Activated T-cell treated with anti-CD3 and anti-CD28 coated beads, Interleukin-2, amount 50 U/mL, for 1 hour (primary cell): ENCODE results near the gene MPI.
"Not testable (repeated sequence)": the region's sequence is repeated elsewhere in the genome, so short reads cannot be mapped to it uniquely, and the experiment has no call there.

ENCODE experiments used
- DNase-seq: peaks from one replicate; pipeline ENCODE4 v3.0.0-alpha.2; 2020

MPI gene

DNA sequence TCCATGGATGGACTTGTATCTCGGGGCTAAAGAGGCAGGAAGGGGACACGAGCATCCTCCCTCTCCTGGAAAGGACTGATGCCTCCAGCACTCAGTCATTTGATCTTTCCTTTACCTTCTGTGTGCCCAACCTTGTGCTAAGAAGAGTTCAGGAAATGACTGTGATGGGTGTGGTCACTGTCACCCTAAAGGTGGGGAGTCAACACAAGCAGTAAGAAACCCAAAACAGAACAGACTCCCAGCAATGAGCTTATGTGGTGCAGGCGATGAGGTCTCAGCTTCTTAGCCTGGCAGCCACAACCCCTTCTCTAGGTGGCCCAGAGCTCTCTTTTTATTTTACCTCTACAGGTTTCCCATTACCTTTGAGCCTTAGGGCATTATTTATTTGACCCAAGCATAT is 3.8 kb downstream of the MPI start:
- DNase-seq, result no peak

DNA sequence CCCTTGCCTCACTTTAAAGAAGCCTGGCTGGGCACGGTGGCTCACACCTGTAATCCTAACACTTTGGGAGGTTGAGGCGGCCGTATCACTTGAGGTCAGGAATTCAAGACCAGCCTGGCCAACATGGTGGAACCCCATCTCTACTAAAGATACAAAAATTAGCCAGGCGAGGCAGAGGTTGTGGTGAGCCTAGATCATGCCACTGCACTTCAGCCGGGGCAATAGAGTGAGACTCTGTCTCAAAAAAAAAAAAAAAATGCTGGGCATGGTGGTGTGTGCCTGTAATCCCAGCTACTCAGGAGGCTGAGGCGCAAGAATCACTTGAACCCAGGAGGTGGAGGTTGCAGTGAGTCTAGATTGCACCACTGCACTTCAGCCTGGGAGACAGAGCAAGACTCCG is 4.5 kb downstream of the MPI start:
- DNase-seq, result not testable (repeated sequence)

DNA sequence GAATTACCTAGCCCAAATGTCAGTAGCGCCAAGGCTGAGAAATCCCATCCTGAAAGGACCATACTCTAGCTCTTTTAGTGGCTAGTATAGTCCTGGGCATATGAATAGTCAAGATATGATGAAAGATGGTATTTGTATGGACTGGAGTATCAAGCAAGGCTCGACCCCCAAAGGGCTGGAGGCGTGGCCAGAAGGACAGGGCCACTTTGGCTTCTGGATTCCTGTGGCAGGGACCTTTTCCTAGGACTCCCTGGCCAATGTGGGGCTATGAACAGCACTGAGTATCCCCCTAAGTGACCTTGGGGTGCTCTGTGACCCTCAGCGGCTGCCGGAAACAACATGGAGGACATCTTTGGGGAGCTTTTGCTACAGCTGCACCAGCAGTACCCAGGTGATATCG is 6.0 kb downstream of the MPI start:
- DNase-seq, result no peak

DNA sequence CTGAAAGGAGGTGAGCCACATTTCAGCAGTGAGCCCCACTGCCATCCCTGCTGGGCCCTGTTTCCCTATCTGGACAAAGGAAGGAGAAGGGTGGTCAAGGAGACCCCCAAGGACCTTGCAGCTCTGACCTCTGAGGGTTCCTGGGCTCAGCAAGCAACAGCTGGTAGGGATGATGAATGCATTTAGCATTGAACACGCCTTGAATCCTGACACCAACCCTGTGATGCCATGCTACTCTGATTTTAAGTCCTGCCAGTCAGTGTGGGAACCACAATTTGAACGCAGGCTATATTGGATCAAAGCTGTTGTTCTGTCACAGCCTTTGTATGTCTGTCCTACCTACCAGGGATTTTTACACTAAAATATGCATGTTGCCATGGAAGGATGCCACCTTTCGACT is 6.5 kb downstream of the MPI start:
- DNase-seq, result no peak

DNA sequence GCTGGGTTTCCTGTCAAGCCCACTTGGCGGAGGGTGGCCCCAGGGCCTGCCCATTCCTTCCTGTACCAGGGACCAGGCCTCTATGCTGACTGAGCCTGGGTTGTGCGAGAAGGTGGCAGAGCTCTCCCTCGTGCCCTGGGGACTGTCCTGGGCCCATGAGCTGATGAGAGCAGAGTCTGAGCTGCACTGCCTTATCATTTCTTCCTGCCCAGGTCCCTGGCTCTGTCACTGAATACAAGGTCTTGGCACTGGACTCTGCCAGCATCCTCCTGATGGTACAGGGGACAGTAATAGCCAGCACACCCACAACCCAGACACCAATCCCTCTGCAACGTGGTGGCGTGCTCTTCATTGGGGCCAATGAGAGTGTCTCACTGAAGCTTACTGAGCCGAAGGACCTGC is 7.5 kb downstream of the MPI start:
- no peak for DNase-seq

DNA sequence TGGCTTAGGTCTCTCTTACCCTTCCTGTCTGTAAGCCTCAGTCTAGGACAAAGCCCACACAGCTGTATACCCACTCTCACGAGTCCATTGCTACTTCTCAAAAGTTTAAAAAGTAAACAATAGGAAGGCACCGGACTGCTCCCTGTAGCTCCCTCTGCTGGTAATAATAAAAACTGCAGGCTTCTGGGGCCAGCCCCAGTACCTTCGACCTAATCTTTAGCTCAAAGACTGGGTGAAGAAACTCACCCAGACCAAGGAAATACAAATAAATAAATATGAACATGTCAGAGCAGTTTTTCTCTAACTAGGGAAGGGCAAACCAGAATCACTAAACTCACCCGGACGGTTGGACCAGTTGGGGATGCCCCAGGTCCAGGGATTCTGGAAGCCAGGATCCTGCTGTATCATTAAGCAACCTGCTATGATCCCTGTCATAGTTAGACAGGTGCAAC is 11.8 kb downstream of the MPI start:
- DNase-seq, result peak; percentile 67

DNA sequence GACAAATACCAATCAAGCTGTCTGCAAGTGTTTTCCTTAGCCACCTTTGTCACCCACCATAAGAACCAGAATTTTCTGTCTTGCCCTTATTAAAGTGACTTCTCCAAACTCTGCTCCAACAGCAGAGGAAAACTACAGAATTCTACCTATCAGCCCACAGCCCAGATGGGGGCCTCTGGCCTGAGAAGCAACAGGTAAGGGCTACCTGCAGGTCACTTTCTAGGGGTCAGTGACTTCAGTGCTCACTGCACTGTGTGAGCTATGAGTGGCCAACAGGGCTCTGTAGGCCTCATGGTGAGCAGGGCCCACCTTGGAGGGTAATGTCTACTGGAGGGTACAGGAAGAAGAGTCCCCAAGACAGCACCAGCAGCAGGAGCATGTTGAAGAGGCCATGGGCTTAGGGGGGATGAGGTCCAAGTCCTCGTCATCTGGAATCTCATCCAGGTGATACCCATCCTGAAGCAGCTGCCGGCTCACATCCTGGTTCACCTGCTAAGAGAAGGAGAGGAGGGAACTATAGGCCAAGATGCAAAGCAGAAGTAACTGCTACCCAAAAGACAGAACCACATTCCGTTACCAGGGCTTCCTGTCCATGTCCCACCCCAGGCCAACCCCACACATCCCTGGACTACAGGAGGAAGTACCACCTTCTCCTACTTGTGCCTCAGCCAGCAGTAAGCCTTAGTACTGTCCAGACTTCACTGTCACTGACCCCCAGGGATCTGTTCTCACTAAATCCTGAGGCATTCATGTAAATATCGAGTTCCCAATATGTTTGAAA is 12.6 kb downstream of the MPI start:
- no peak for DNase-seq

DNA sequence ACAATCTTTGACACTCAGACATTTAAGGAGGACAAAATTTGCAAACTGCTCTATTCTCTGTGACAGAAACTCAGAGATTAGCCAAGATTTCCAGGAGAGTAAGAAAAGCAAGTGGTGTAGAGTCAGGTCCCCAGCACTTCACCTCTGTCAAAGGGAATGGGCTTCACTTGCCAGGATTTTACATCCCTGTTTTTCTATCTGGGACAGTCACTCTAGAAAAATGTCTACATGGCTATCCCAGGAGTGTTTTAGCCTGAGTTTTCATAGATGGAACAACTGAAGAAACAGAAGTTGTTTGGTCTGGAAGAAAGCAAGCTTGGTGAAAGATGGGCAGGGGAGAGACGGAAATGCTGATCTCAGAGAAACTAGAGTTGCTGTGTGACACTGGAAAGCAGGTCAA is 13.8 kb downstream of the MPI start:
- no peak for DNase-seq

DNA sequence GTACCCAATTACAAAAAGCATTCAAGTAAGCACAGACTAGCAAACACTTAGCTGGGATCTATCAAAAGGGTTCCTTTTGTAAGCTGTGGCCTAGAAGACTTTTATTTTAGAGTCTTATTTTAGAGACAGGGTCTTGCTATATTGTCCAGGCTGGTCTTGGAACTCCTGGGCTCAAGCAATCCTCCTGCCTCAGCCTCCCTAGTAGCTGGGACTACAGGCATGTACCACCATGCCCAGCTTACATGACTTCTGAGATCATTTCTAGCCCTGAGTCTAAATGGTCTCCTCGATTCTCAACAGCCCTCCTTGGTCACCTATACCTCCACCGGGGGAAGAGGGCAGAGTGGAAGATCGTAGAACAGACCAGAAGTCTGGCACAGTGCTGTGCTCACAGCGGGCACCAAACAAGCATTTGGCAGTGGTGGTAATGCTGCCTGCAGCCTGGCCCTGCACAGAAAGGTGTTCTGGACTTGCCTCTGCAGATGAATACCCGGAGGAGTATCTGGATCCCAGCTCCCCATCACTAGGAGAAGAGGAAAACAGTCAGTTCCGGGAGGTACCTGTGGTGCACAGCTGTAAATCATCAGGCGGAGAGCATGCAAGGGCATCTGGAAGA is 14.5 kb downstream of the MPI start:
- DNase-seq, result no peak

DNA sequence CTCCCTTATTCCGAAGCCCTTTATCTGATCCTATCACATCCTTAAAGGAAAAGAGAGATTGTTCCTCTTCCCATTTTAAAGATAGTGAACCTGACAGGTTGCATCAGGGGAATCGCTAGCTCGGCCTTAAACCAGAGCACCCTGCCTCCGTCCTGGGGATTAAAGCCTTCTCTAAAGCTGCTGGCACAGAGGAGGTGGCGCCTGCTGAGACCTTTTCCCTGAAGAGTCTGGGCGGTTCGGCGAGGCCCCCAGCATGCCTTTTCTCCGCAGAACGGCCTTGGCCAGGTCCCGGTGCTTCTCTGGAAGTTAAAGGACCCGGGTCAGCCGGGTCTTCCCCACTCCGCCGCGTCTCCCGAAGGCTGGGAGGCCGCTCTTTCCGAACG is 16.2 kb downstream of the MPI start:
- no peak for DNase-seq

DNA sequence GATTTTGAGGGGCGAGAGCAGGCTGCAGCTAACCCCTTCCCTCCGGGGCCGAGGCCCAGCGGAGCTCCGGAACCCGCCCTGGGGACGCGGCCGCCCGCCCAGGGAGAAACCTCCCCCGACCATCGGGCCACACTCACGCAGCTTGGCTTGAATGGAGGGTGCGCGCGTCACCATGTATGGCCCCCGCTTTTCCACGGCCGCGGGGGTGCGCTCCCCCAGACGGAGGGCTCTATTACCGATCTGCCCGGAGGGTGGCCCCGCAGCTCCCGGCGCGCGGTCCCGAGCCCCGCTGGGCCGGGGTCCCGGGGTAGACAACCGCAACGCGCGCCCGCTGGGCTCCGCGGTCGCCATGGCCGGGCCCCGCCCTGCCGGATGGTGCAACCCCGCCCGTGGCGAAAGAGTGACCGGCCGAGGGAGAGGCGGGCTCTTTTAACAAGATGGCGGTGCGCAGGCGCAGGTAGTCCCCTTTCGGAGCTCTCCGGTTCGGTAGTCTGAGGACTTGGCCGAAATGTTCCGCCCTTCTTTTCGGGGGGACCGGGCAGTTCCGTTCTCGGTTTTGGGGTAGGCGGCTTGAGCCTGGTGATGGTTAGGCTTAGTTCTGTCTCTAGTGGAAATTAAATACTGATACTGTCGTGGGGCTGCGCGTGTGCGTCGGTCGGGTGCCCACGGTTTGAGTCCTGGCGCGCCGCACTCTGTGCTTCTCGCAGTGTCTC is 16.8 kb downstream of the MPI start, which contains the start of gene FAM219B:
FAM219B (minus strand) TSS at position 402 of the 713 bp plus-strand sequence; CDS start at position 351, 51 bp downstream.
- peak; percentile 78 for DNase-seq

DNA sequence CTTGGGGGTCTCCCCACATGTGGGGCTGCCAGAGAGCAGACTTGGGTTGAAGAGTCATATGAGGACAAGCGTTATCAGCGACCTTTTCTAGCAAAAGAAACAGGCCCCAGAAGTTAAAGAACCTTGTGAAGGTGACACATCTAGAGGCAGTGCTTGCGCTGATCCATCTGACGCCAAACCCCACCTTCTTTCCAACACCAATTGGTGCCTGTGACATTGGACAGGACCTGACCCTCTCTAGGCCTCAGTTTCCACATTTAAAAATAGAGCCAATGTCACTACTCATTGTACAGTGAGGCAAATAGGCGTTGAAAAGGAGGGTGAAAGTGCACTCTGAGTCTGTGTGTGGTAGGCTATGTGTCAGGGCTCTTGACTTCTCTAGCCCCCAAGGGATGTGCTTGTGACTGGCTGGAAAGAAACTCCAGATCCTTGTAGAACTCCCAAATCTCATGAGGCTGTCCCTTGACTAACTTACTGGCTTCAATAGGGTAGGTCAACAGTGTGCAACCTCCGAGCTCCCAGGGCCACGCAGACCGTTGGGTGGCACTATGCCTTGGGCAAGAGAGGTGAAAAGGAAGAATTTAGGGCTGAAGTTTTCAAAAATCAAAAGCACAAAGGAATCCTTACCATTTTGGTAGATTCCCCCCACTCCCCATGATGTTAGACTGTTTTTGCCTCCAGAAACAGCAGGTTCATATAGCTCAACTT is 17.5 kb downstream of the MPI start:
- no peak for DNase-seq

DNA sequence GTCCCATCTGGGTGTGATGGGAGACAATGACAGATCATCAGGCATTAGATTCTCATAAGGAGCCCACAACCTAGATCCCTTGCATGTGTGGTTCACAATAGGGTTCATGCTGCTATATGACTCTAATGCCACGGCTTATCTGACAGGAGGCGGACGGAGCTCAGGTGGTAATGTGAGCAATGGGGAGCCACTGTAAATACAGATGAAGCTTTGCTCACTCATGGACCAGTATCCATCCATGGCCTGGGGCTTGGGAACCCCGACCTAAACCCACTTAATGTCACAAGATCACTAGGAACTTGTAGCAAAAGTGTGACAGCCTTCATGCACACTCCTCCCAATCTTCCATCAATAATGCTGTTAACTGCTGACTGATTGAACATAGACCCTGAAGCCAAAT is 18.8 kb downstream of the MPI start:
- no peak for DNase-seq

DNA sequence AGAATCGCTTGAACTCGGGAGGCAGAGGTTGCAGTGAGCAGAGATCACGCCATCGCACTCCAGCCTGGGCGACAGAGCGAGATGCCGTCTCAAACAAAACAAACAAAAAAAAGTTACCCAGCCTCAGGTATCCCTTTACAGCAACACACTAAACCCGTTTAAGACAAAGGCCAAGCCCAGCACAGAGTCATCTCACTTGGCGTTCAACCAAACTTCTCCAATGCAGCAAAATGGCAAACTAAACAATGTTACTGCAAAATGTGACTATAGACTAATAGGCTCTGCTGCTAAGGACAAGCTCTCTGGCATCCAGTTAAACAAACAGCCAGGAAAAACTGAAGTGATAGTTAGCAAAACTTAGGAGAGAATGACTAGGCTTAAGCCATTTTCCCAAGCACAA is 23.2 kb downstream of the MPI start:
- no peak for DNase-seq

DNA sequence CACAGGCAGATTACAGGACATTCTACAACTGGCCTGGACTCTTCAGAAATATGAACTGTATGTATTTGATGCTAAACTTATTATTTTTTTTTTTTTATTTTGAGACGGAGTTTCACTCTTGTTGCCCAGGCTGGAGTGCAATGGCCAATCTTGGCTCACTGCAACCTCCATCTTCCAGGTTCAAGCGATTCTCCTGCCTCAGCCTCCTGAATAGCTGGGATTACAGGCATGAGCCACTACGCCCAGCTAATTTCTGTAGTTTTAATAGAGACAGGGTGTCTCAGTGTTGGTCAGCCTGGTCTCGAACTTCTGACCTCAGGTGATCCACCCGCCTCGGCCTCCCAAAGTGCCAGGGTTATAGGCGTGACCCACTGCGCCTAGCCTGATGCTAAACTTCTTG is 24.0 kb downstream of the MPI start:
- not testable (repeated sequence) for DNase-seq

DNA sequence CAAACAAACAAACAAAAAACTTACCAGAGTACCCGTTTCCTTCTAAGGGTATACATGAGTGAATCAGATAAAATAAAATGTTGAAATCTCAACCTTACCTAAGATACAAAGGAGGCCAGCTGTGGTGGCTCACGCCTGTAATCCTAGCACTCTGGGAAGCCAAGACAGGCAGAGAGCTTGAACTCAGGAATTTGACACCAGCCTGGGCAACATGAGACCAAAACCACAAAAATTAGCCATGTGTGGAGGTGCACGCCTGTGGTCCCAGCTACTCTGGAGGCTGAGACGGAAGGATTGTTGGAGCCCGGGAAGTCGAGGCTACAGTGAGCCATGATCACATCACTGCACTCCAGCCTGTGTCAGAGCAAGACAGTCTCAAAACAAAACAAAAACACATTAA is 27.8 kb downstream of the MPI start:
- DNase-seq, result no peak

DNA sequence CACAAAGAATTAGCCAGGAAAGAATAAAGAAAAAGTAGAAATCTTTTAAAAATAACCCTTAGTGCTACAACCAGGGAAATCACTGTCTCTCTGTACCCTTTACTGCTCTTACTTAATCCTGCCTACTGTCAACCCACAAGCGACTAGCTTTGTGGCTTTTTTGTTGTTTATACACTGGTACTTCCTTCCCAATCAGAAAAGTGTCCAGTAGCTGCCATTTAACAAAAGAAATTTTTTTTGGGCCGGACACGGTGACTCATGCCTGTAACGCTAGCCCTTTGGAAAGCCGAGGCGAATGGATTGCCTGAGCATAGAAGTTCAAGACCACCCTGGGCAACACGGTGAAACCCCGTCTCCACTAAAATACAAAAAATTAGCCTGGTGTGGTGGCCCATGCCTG is 30.6 kb downstream of the MPI start:
- DNase-seq, result no peak

DNA sequence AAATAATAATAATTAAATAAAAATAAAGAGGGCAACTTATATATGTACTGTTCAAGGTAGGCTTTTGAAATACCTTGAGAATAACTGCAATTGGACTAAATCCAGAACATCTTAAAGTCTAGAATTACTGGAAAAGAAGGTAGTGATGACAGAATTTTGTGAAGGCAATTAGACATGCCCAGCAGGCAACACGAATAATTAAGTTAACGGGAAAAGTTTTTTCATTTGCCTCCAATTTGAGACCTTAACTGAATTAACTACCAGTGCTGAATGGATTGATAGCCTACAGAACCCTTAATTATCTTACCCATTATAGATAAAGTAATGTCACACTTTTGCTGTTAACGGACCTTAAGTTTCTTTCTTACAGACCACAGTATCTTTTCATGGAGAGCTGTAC is 34.7 kb downstream of the MPI start:
- no peak for DNase-seq

DNA sequence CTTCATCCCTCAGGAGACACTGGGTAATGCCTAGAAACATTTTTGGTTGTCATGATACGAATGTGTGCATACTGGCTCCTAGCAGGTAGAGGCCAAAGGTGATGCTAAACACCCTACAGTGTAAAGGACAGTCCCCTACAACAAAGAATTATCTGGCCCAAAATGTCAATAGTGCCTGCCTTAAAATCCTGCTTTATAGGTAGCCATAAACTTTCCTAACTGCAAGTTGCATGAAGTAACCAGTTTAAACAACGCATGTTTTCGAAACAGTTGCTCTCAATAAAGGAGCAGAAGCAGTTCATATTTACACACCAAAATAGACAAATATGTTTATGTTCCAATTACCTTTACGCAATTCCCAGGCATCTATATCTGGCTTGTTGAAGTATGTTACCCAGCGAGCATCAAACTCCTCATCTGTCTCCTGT is 38.9 kb downstream of the MPI start:
- DNase-seq, result no peak

DNA sequence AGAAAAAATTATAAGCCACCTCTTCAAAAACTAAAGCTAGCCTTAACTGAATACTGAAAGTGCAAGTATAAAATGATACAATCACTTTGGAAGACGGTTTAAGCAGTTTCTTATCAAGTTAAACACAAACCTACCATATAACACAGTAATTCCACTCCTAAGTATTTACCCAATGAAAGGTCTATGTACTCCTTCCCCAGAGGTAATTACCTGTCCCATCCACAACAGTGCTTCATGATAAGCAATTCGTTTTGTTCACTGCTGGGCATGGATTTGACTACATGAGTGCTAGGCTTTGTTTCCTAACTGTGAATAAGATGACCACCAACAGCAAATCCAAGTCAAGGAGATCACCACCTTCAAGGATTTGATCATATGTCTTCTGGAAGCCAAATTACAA is 43.7 kb downstream of the MPI start:
- DNase-seq, result no peak

DNA sequence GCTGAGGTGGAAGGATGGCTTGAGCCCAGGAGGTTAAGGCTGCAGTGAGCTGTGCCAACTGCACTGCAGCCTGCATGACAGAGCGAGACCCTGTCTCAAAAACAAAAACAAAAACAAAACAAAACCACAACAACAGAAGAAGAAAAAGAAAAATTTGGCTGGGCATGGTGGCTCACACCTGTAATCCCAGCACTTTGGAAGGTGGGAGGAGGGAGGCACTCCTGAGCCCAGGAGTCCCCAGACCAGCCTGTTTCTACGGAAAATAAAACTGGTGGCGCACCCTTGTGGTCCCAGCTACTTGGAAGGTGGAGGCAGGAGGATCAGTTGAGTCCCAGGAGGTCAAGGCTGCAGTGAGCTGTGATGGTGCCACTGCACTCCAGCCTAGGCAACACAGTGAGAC is 45.4 kb downstream of the MPI start:
- not testable (repeated sequence) for DNase-seq

DNA sequence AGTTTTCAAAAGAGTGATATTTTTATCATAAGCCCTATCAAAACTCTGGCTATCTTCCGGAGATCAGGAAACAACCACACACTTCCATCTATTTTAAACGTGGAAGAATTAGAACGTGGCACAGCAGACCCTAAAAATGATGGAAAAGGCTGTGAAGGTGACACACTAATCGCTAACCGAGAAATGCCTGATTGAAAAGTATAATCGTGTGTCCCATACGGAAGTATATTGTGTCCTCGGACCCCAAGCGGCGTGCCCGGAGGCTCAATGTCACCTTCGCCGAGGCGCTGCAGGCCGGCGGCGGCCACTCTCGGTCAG is 47.4 kb downstream of the MPI start:
- DNase-seq, result no peak

DNA sequence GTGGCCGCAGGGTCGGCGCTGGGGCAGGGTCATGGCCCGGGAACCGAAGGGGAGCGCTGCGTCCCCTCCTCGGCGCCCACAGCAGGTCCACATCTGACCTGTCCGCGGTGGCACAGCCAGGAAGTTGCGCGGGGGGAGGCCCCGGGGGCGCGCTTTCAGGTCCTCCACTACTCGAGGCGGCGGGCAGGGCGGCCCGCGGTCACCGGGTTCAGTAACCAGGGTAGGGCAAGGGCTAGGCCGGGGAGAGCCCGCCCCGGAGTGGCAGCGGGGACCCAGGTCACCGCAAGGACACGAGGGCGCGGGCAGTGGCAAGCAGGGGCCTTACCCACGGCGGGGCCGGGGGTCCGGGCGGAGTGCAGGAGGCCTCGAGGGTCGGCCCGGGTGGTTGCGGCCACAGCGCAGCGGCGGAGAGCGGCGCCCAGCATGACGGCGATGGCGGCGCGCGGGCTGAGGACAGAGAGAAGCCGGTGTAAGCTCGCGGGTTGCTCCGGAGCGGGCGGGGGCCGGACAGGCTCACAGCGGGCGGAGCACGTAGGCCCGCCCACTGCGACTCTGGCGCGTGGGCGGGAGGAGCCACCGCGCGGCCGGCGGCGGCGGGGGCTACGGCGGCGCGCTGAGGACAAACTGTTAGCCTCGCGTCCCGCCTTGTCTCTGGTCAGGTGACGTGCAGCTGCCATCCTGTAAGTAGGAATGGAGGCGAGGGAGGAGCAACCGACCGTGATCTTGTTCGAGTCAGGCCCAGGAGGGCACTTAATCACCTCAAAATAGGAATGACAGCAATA is 47.9 kb downstream of the MPI start, which contains the start of gene COX5A:
COX5A (minus strand) TSS at position 484 of the 782 bp plus-strand sequence; CDS start at position 425, 59 bp downstream.
- peak; percentile 90 for DNase-seq
